ENCODE data around the gene CAV2. TPM values are rescaled to one million over a fixed set of nuclear protein-coding genes. Genes with fewer than 3 reads are reported as not detected.

Gene CAV2
- total and polyA plus RNA-seq, 2 of the 8 experiments (the other 6 are each of a cell fraction or from before 2014, with no cell fraction given) = 2.8 to 4.7 TPM

GRCh38 chr7:116539879-116540278, 40.3 kb downstream of the CAV2 start (continued):
- TF ChIP-seq EP300 (IDR thresholded peaks at IDR 0.05; ENCODE audit: borderline replicate concordance in 1 of 2, low read depth in 2 of 2, low read length in 2 of 2) (no peak), BRCA1 (IDR thresholded peaks at IDR 0.05; ENCODE audit: low read depth, low read length) (no peak), CTCF (IDR thresholded peaks at IDR 0.05; ENCODE audit: control extremely low read depth in 1 of 3, insufficient read depth in 1 of 3, low read depth in 1 of 3, low read length in 3 of 3) (no peak), CTBP2 (IDR thresholded peaks at IDR 0.05; ENCODE audit: borderline replicate concordance, insufficient read depth, insufficient read length, low read length) (no peak), ZNF274 (IDR thresholded peaks at IDR 0.05; ENCODE audit: borderline replicate concordance, extremely low read depth, low read length) (no peak), SP1 (IDR thresholded peaks at IDR 0.05; ENCODE audit: low read depth, low read length) (no peak)
